Right kidney (tissue), 9 donors: ENCODE data around the gene SESTD1.

Experiments used
- DNase-seq: peaks from one replicate; pipeline ENCODE4 v3.0.0-alpha.2; 2016
- long read RNA-seq, 8 donors: transcript quantifications; one replicate each; lab custom pipeline, GENCODE V29; 2026

SESTD1 gene, protein sequence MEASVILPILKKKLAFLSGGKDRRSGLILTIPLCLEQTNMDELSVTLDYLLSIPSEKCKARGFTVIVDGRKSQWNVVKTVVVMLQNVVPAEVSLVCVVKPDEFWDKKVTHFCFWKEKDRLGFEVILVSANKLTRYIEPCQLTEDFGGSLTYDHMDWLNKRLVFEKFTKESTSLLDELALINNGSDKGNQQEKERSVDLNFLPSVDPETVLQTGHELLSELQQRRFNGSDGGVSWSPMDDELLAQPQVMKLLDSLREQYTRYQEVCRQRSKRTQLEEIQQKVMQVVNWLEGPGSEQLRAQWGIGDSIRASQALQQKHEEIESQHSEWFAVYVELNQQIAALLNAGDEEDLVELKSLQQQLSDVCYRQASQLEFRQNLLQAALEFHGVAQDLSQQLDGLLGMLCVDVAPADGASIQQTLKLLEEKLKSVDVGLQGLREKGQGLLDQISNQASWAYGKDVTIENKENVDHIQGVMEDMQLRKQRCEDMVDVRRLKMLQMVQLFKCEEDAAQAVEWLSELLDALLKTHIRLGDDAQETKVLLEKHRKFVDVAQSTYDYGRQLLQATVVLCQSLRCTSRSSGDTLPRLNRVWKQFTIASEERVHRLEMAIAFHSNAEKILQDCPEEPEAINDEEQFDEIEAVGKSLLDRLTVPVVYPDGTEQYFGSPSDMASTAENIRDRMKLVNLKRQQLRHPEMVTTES
- long read RNA-seq, donor 1, full-length matches to known transcripts = 2 of 2 reads
- long read RNA-seq, donor 1, partial matches to known transcripts = 0 of 2 reads
- long read RNA-seq, donor 1, other reads (novel, unspliced or antisense) = 0 of 2 reads
- long read RNA-seq, donor 2, full-length matches to known transcripts = 1 of 1 reads
- long read RNA-seq, donor 2, partial matches to known transcripts = 0 of 1 reads
- long read RNA-seq, donor 2, other reads (novel, unspliced or antisense) = 0 of 1 reads
- long read RNA-seq, donor 3, full-length matches to known transcripts = 3 of 3 reads
- long read RNA-seq, donor 3, partial matches to known transcripts = 0 of 3 reads
- long read RNA-seq, donor 3, other reads (novel, unspliced or antisense) = 0 of 3 reads
- long read RNA-seq, donor 4, full-length matches to known transcripts = 1 of 1 reads
- long read RNA-seq, donor 4, partial matches to known transcripts = 0 of 1 reads
- long read RNA-seq, donor 4, other reads (novel, unspliced or antisense) = 0 of 1 reads
- long read RNA-seq, donor 5, full-length matches to known transcripts = 4 of 4 reads
- long read RNA-seq, donor 5, partial matches to known transcripts = 0 of 4 reads
- long read RNA-seq, donor 5, other reads (novel, unspliced or antisense) = 0 of 4 reads
- long read RNA-seq, donor 6, full-length matches to known transcripts = 3 of 10 reads
- long read RNA-seq, donor 6, partial matches to known transcripts = 7 of 10 reads
- long read RNA-seq, donor 6, other reads (novel, unspliced or antisense) = 0 of 10 reads
- long read RNA-seq, donor 7, full-length matches to known transcripts = 9 of 9 reads
- long read RNA-seq, donor 7, partial matches to known transcripts = 0 of 9 reads
- long read RNA-seq, donor 7, other reads (novel, unspliced or antisense) = 0 of 9 reads
- long read RNA-seq, donor 8, full-length matches to known transcripts = 2 of 2 reads
- long read RNA-seq, donor 8, partial matches to known transcripts = 0 of 2 reads
- long read RNA-seq, donor 8, other reads (novel, unspliced or antisense) = 0 of 2 reads

DNA sequence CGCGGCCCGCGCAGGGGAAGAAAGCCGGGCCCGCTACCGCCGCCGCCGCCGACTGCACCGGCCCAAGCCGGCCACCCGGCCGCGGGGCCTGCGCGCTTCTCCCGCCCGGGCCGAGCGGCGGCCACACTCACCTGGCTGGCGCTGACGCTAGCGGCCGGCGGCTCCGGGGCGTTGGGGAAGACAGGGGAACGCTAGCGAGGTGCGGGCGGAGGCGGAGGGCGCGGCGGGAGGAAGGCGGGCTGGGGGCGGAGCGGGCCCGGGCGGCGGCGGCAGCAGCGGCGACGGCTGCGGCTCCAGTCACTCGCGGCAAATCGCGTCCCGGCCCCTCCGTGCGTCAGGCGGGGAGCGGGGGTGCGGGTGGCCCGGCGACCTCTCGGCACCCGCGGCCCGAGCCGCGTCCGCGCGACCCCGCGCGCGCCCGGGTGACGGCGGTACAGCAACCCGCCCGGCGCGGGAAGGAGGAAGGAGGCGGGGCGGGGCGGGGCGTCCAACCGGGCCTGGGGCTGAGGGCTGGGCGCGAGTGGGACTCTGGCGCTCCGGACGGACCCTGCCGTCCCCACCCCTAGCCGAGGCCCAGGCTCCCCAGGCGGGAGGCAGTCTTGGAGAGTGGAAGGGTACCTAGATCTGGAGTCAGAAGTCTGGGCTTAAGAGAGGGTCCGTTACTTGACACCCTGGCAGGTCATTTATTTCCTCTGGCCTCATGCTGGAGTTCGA lies at the start of gene SESTD1:
Gene SESTD1, minus strand, starts transcription at position 465 of the 714 bp plus-strand sequence. CDS start 72,991 bp downstream, outside the sequence.
- peak; percentile 76 for DNase-seq

DNA sequence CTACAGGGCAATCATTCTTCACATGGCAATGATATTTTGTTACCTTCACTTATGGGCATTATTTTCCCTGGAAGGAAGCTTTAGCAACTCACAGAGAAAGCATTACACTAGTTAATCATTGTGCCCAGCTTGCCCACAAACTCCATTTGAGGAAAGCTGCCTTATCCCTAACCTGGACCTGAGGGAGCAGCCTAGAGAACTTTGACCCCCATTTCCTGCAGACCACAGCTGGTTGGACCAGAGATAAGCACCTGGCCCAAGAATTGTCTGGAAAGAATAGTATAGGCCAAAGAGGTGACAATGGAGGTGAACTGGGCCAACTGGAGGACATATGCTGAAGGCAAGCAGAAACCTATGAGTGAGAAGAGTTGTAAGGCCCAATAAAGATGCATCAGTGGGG lies 48.4 kb upstream of the SESTD1 start:
- DNase-seq = no peak

DNA sequence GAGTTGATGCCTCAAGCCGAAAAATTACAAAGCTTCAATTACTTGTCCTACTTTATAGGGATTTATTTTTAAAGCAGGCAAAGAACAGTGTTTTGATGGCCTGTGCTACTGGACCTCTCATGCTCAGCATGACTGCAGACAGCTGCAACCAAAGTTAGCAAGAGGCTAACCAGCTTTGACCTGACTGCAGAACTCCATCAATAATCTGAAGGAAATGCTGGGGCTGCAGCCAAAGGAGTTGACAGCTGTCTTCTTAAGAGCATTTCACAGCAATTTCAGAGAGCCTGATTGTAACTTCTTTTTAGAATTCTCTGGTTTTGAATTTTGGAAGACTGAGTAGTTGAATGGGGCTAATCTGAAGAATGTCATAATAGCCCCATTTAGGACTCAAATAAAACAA lies 46.5 kb upstream of the SESTD1 start:
- DNase-seq = peak; percentile 2

DNA sequence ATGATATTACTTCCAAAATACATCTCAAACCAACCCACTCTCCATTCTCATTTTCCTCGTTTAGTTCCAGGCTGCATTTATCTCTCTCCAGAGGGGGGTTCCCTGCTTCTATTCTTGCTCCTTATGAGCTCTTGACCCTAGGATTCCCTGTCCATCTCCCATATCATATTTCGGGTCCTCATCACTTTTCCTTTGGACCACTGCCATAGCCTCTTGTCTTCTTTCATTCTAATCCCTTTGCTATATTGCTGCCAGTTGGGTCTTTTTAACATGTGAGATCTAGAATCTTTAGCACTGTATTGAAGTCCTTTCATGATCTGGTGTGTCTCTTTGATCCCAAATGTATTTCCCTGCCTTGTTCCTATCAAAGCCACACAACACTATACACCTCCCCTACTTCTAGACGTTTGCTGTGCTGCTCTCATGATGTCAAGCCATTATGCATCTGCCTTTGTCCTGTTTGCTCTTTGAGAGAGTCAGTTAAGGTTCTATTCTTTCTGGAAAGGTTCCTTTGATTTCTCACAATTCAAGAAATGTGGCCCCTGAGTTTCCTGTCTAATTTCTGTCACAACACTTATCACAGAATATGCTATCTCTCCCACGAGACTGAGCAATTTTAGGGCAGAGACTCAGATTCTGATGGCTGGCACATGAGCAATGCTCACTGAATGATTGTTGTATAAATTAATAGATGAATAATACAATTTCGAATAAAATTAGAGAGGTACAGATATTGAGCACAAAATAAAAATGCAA lies 43.2 kb upstream of the SESTD1 start:
- no peak for DNase-seq

DNA sequence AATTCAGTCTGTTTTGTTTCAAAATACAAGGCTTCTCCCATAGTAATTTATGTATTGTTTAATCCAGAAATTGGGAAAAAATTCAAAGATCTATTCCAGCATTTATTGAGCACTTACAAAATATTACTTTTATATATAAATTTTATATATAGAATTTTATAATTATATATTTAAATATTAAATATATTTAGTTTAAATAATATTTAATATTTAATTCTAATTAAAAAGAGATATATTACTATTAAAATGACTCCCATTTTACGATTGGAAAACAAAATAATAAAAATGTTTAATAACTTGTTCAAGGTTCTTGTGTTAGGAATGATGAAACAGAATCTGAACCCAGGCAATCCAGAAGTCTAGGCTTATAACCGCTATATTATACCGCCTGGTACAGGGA lies 40.5 kb upstream of the SESTD1 start:
- DNase-seq = no peak

DNA sequence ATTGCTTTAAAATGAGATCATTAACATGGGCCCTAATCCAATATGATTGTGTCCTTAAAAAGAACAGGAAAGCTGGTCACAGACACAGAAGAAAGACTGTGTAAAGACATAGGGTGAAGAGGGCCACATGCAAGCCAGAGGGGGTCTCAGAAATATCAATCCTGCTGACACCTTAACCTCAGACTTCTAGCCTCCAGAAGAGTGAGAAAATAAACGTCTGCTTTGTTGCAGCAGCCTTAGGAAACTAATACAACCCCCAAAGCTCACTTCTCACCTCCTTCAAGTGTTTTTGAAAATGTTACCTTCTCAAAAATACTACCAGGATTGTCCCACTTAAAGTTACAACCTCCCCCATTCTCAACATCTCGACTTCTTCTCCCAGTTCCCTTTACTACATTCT lies 39.8 kb upstream of the SESTD1 start:
- no peak for DNase-seq

DNA sequence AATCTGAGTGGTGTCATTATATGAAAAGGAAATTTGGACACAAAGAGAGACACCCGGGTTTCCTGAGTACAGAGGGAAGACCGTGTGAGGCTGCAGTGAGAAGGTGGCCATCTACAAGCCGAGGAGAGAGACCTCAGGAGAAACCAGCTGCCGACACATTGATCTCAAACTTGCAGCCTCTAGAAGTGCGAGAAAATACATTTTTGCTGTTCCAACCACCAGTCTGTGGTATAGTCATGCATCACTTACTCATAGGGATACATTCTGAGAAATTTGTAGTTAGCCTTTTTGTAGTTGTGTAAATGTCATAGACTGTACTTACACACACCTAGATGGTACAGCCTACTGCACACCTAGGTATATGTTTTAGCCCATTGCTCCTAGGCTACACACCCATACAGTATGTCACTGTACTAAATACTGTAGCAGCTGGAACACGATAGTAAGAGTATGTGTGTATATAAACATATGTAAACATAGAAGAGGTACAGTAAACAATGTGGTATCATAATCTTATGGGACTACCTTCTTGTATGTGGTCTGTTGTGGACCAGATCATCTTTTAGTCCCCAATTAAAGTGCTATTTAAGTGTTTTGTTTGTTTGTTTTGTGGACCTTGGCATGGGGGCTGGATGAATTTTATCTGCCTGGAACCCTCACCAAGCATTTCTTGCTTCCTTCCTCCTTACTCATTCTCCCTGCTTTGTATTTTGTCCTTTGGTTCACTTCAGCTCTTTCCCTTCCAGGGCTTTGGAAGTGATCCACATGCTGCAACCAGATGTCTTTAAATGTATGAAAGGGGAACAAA lies 38.3 kb upstream of the SESTD1 start:
- DNase-seq = no peak

DNA sequence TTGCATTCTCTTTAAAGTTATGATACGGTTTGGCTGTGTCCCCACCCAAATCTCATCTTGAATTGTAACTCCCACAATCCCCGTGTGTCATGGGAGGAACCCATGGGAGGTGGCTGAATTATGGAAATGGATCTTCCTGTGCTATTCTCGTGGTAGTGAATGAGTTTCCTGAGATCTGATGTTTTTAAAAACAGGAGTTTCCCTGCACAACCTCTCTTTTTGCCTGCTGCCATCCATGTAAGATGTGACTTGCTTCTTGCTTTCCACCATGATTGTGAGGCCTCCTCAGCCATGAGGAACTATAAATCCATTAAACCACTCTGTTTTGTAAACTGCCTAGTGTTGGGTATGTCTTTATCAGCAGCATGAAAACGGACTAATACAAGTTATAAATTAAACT lies 37.5 kb upstream of the SESTD1 start:
- no peak for DNase-seq

DNA sequence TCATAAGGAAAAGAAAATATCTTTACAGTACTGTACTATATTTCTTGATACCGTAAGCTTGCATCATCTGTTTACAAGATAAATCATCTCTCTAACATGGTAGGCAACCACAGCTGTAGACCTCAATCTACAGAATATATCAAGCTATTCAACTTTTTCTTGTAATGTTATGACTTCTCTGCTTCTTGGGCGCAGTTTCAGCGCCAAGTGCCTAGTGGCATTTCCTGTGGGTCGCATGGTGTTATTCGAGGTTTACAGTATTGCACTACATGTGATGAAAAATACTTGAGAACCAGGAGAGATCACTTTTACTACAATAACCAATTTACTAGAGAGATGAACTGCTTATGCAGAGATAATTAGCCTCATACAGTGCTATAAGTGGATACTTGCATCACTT lies 34.0 kb upstream of the SESTD1 start:
- no peak for DNase-seq

DNA sequence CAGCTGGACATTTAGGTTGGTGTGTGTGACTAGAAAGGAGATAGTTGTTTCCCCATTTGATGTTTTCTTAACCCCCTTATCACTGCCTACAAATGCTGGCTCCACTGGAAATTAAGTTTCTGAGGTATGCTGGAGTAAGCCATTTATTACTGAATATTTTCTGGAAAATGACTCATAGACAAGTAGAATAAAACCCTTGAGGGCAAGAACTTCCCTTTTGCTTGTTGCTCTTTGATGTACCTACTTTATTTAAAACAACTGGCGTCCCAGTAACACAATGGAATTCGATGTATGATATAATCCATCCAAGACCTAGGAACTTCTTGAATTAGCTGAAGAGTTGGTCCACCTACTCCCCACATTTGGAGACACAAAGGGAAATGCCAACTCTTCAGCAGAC lies 33.3 kb upstream of the SESTD1 start:
- no peak for DNase-seq

DNA sequence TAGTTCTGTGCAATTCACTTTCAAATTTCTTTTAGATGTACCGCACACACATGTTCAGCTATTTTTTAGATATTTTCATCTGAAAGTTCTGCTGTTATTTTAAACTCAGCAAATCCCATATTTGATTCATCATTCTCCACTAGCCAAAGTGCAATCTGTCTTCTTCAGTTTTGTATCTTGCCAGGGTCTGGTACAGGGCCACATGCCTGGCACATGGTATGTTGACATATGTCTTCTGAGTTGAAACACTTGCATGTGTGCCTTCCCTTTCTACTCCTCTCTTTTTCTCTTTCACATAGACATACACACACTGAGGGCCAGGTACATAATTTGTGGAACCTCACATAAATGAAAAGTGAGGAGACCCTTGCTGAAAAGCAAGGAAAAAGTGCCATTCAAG lies 25.7 kb upstream of the SESTD1 start:
- DNase-seq = no peak

DNA sequence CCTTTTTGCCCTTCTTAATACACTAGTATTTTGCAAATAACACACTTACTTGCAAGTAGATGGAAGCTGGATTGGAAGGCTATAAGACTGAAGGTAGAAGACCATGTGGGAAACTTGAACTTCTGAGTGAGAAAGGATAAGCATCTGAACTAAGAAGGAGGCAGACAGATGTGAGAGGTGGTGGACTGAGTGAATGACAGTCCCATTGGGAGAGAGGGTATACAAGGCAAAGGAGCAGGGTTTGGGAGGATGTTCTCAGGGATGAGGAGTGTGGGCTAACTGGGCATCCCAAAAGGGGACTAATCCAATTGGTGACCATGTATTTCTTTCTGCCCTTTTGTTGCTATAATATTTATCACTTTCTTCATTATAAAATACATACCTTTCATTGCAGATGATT lies 20.4 kb upstream of the SESTD1 start:
- no peak for DNase-seq

DNA sequence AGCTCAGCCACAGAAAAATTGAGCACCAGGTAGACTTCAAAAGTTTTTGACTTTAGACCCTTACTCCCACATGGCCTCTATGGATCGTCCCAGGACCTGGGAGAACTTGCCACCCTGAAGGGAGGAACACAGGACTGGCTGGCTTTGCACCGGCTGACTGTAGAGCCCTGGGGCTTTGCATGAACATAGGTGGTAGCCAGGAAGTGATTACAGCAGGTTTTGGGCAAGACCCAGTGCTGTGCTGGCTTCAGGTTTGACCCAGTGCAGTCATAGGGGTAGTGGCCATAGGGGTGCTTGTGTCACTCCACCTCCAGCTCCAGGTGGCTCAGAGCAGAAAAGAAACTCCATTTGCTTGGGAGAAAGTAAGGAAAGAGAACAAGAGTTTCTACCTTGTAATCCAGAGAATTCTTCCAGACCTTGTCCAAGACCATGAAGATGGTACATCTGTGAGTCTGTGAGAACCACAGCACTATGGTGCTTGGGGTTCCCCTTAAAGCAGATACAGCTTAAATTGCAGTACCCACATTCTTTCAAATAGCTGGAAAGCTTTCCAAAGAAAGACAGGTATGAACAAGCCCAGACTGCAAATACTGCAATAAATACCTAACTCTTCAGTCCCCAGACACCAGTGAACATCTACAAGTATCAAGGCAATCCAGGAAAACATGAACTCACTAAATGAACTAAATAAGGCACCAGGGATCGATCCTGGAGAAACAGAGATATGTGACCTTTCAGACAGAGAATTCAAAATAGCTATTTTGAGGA lies 13.0 kb upstream of the SESTD1 start:
- no peak for DNase-seq

DNA sequence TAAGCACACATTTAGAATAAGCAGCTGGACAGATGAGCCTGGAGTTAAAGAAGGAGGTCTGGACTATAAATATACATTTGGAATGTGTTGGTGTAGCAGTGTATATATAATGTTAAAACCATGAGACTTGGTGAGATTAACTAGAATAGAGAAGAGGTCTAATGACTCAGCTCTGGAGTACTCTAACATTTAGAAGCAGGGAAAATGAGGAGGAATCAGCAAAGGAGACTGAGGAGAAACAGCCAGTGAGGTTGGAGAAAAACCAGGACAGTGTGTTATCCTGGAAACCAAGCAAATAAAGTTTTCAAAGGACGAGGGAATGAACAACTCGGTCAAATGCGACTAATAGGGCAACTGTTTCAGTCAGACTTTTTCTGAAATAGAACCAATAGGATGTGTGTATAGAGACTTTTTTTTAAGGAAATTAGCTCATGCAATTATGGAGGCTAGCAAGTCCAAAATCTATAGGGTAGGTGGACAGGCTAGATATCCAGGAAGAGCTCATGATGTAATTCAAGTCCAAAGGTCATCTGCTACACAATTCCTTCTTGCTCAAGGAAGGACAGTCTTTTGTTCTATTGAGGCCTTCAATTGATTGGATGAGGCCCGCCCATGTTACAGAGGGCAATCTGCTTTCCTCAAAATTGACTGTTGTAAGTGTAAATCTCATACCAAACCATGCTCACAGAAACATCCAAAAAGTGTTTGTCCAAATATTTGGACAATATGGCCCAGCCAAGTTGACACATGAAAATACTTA lies 10.8 kb upstream of the SESTD1 start:
- no peak for DNase-seq

DNA sequence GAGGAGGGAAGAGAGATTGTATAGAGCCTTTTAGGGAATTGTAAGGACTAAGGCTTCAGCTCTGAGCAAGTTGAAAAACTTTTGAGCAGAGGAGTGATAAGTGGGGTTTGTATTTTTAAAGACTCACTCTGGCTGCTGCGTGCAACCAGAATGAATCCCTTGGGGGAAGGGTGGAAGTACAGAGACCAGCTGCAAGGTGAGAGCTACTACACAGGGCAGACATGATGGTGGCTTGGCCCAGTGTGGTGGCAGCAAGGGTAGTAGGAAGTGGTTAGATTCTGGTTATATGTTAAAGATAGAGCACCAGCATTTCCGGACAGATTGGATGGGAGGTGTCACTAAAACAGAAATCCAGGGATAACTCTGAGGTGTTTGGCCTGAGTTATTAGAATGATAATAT lies 10.1 kb upstream of the SESTD1 start:
- no peak for DNase-seq

DNA sequence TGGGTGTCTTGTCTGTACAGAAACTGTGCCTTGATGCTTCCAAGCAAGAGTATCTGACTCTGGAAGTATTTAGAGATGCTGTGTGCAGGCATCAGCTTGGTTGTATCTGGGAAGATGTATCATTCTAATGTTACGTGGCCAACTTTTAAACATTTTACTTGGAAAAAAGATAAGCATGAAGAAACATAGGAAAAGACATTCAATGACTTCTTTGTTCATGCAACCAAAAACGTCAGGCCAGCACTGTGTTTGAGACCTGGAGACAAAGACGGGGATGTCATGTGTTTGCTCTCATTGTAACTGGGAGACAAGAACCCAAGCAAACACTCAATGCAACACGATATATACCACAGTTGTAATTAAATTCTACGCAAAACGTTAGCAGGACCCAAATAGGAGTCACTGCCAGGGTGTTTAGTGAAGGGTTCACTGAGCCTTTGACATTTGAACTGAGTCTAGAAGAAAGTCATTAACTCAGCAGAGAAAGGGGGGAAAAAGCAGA lies 8.9 kb upstream of the SESTD1 start:
- DNase-seq = no peak

DNA sequence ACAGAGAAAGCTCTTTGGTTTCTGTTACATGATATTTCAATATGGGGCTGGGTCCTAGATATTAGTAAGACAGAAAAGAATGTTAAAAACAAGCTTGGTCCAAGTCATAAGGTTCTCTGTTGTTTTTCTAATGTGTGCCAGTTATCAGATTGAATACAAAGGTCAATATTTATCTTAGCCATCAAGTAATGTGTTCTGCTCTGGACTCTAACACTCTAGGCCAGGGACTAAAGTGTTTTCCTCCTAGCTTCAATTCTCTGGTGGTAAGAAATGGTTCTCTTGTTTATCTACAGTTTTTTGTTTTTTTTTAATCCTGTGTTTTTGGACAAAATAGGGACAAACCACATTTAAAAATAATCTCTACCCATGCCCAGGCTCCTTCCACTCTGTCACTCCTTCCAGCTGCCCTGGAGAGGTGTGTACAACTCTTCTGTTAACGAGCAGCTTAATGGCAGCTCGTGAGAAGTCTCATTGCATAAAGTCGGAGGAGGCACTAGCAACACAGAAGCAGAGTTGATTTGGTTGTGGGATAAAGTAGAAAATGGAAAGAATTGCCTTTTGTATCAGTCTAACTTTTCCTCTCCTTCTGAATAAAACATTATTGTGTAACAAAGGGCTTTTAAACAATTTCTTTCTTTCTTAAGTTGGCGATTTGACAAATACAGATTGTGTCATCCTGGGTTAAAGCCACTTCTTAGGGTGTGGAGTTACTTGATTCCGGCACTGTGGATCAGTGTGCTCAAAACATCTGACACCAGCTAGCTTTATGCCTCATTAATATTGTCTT lies 8.0 kb upstream of the SESTD1 start:
- DNase-seq = peak; percentile 38
